Thymus (tissue), 11 donors: ENCODE data around the gene LDB3. TPM values are rescaled to one million over a fixed set of nuclear protein-coding genes. Genes with fewer than 3 reads are reported as not detected.

Source experiments
- DNase-seq, 9 donors: peaks; one replicate each; pipeline ENCODE4 v3.0.0-alpha.2; 2013; ENCODE audit warnings: low spot score in 9 of 9, low read depth in 6 of 9, missing footprints in 1 of 9
- H3K27ac ChIP-seq, 2 donors: one replicate each; pipeline ENCODE4 v1.5.1; 2013; ENCODE audit warnings: control low read depth in 1 of 2, low read depth in 1 of 2, low read length in 1 of 2, mild to moderate bottlenecking in 1 of 2, moderate library complexity in 1 of 2
- H3K27me3 ChIP-seq, 2 donors: one replicate each; pipeline ENCODE4 v1.5.1; 2013; ENCODE audit warnings: low read length in 1 of 2; ENCODE audit not compliant: control insufficient read depth in 2 of 2, insufficient read depth in 1 of 2
- H3K36me3 ChIP-seq, 2 donors: one replicate each; pipeline ENCODE4 v1.5.1; 2013; ENCODE audit warnings: low read length in 1 of 2, mild to moderate bottlenecking in 1 of 2, moderate library complexity in 1 of 2; ENCODE audit not compliant: control insufficient read depth in 2 of 2, insufficient read depth in 2 of 2
- H3K4me1 ChIP-seq, 2 donors: one replicate each; pipeline ENCODE4 v1.5.1; 2013; ENCODE audit warnings: low read length in 2 of 2; ENCODE audit not compliant: control insufficient read depth in 2 of 2, insufficient read depth in 2 of 2
- H3K4me3 ChIP-seq, 2 donors: one replicate each; pipeline ENCODE4 v1.5.1; 2013; ENCODE audit warnings: low read length in 2 of 2, control low read depth in 1 of 2, mild to moderate bottlenecking in 1 of 2
- H3K9me3 ChIP-seq, 2 donors: one replicate each; pipeline ENCODE4 v1.5.1; 2013; ENCODE audit warnings: low read length in 1 of 2, mild to moderate bottlenecking in 1 of 2; ENCODE audit not compliant: control insufficient read depth in 2 of 2, insufficient read depth in 1 of 2
- WGBS: extraction: QIAGEN DNeasy Blood & Tissue Kit; methylation state at CpG from one replicate; pipeline ENCODE4 v1.1.7; 2013; 5-methylcytosine and 5-hydroxymethylcytosine counted together
- polyA plus RNA-seq: library from polyadenylated mRNA; stranded (reverse); fragments of 200-250 nt; gene quantifications from one replicate; pipeline ENCODE4 v1.2.3, GENCODE V29; 2013
- total RNA-seq: library from RNA; stranded (reverse); fragments of 120-200 nt; gene quantifications from one replicate; pipeline ENCODE4 v1.2.4, GENCODE V29; 2013
- donor health status: healthy.

The LDB3 gene
- total and polyA plus RNA-seq, 2 donors: 0.38 to 2.9 TPM

GRCh38 chr10:86650151-86650550, 18.2 kb upstream of the LDB3 start:
- Histone ChIP-seq H3K36me3 (no peaks in the 10 kb centered on the region), H3K9me3 (no peaks in the 10 kb centered on the region), H3K4me3 (no peak overlapping the region), H3K27ac (no peak overlapping the region), H3K4me1 (peaks cover 0 to 12% of the 10 kb centered on the region in 2 donors), H3K27me3 (peaks cover 0 to 4% of the 10 kb centered on the region in 2 donors)
- DNase-seq: no peak
- WGBS: 97% methylated on average over 8 of the region's 8 CpGs

- 95% methylated on average over 8 of the region's 8 CpGs for WGBS
- Histone ChIP-seq H3K36me3 (no peaks in the 10 kb centered on the region), H3K4me3 (no peak overlapping the region), H3K9me3 (no peaks in the 10 kb centered on the region), H3K27me3 (peaks cover 0 to 4% of the 10 kb centered on the region in 2 donors), H3K4me1 (peaks cover 0 to 12% of the 10 kb centered on the region in 2 donors), H3K27ac (no peak overlapping the region)
- DNase-seq: no peak
Measured at GRCh38 chr10:86651021-86651471, 17.3 kb upstream of the LDB3 start.

DNA sequence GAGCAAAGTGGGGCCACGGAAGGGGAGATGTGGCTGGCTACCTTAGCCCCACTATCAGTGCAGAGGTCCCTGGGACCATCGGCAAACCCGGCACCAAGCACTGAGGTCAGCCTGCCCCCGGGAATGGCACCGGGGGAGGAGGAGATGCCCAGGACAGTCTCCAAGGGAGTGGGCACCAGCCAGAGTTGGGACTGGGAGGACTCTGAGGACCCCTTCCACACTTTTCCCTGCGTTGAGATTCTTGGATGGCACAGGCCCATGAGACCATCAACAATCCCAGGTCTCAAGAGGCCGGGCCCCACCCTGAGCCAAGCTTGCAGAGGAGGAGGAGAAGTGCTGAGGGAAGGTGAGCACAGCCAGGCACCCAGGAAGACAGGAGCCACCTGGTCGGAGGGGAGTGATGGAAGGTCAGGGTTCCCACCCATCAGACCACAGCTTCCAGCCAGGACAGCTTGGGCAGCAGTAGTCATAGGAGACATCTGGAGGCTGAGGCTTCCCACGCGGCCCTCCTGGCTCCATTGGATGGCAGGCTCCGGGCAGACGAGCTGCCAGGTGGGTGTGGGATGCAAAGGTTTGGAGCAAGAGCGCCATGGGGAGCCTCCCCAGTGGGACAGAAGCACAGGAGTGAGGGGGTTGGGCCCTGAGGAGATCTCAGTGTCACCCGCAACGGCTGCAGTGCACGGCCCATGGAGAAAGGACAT, 16.5 kb upstream of the LDB3 start:
- no peak for DNase-seq
- Histone ChIP-seq H3K27ac (no peak overlapping the region), H3K4me3 (no peak overlapping the region), H3K9me3 (no peaks in the 10 kb centered on the region), H3K27me3 (peaks cover 0 to 4% of the 10 kb centered on the region in 2 donors), H3K4me1 (peaks cover 0 to 12% of the 10 kb centered on the region in 2 donors), H3K36me3 (no peaks in the 10 kb centered on the region)
- WGBS: 92% methylated on average over 16 of the region's 16 CpGs

DNA sequence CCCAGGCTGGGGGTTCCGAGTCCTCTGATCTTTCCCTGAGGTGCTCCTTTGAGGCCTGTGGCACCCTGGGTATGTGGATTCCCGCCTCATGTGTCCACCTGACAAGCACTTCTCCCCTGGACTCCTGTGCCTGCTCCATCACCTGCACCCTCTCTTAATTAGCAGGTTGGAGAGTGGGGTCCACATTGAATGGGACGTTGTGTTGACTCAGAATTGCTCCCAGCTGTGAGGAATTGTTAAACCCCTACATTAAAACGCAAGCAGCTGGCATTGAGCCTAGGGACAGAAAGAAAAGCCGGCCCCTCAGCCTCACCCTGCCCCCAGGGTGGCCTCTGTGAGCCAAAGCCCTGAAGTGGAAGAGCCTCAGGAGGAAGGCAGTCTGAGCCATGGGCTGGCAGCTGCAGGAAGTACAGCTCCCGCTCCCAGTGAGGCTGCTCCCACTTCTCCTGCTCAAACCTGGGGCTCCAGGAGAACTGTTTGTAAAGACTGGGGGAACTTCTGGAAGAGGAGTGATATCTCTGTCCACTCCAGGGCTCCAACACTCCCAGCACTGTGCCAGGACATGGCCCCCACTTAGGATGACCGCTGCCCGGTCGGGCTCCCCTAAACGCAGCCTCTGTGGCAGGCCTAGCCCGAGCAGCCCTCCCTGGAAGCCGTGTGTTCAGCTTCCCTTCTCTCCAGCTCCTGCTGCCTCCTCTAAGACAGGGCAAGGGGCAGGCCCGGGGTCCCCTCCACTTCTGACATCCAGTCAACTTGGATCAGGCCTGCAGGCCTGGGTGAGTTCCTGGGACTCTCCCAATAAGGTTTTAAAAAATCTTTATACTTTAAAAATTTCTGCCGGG, 15.7 kb upstream of the LDB3 start:
- WGBS: 91% methylated on average over 14 of the region's 14 CpGs
- Histone ChIP-seq H3K9me3 (no peaks in the 10 kb centered on the region), H3K27me3 (peaks cover 0 to 4% of the 10 kb centered on the region in 2 donors), H3K4me1 (peaks cover 0 to 12% of the 10 kb centered on the region in 2 donors), H3K4me3 (no peak overlapping the region), H3K36me3 (no peaks in the 10 kb centered on the region), H3K27ac (no peak overlapping the region)
- no peak for DNase-seq

DNA sequence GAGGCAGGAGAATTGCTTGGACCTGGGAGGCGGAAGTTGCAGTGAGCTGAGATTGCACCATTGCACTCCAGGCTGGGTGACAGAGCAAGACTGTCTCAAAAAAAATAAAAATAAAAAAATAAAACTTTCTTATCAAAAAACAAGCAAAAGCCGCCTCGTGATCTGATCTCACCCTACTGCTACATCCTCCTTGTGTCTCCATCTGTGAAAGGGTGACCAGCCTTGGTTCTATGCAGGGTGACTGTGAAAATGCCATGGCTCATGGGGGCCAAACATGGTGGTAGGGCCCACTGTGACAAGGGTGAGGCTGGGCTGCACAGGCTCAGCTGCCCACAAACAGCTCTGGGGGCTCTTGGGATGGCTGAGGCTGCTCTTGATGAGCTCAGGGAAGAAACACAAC, 14.9 kb upstream of the LDB3 start:
- no peak for DNase-seq
- Histone ChIP-seq H3K27me3 (peaks cover 0 to 4% of the 10 kb centered on the region in 2 donors), H3K36me3 (no peaks in the 10 kb centered on the region), H3K4me3 (no peak overlapping the region), H3K9me3 (no peaks in the 10 kb centered on the region), H3K4me1 (peaks cover 0 to 12% of the 10 kb centered on the region in 2 donors), H3K27ac (no peak overlapping the region)
- 97% methylated on average over 3 of the region's 3 CpGs for WGBS

DNA sequence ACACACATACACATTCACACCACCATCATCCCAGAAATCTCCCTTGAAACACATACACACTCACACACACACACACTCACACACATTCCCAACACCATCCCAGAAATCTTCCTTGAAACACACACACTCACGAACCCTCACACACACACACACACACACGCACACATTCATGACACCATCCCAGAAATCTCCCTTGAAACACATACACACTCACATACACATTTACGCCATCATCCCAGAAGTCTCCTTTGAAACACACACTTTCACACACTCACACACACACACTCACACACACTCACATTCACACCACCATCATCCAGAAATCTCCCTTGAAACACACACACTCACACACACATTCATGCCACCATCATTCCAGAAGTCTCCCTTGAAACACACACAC, 14.3 kb upstream of the LDB3 start:
- peaks cover 0 to 9% of the 10 kb centered on the region in 2 donors for H3K4me1 ChIP-seq
- no peak for DNase-seq
- H3K4me3 ChIP-seq: no peak overlapping the region
- 97% methylated on average over 3 of the region's 3 CpGs for WGBS
- no peak overlapping the region for H3K27ac ChIP-seq
- H3K27me3 ChIP-seq: peaks cover 0 to 4% of the 10 kb centered on the region in 2 donors
- H3K9me3 ChIP-seq: no peaks in the 10 kb centered on the region
- no peaks in the 10 kb centered on the region for H3K36me3 ChIP-seq

DNA sequence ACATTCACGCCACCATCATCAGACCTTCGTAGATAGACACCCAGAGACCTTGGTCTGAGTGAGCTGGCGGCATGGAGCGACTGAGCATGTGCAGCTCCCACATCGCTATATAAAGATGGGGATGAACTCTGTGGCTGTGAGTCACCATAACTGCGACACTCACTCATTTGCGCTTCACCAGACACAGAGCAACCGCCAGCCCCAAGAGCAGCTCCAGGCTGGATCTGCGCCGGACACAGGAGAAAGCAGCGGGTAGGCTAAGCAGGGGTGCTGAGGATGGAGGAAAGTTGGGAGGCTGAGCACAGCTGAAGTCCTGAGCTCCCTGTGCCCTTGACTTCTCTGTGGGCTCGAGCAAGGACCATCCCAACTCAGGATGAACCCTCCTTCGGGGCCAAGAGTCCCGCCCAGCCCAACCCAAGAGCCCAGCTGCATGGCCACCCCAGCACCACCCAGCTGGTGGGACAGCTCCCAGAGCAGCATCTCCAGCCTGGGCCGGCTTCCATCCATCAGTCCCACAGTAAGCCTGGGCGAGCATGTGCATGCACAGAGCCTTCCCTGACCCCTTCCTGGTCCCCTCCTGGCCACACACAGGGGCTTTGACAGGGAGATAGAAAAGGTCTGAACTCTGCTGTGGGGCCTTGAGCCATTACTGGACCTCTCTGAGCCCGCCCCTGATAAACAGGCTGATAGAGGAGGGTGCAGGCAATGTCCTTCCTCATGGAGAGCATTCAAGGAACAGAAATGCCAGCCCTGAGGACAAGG, 13.7 kb upstream of the LDB3 start, which contains the start of gene OPN4:
OPN4 (plus strand) TSS at position 137 of the 762 bp plus-strand sequence; CDS start at position 374, 237 bp downstream.
- Histone ChIP-seq H3K27ac (no peak within 1 kb of the TSS), H3K36me3 (no peaks in the 10 kb centered on the region), H3K4me1 (peaks cover 0 to 4% of the 10 kb centered on the region in 2 donors), H3K9me3 (no peaks in the 10 kb centered on the region), H3K4me3 (no peak within 1 kb of the TSS), H3K27me3 (peaks cover 0 to 4% of the 10 kb centered on the region in 2 donors)
- 93% methylated on average over 17 of the region's 17 CpGs for WGBS
- DNase-seq: no peak

DNA sequence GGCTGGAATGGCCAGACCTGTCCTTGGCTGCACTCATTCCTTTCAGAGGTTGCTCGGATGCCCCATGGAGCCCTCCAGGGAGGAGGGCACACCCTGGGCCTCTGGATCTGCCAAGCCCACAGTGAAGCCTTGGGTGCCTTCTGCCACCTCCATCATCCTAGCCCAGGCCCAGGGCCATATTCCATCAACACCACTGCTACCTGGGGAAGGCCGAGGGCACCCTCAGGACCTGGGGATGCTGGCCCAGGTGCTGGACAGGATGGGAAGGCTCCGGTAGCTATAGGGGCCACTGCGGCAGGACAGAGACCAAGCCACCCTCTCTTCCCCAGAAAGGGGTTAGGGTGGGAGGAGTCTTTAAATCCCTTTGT, 13.2 kb upstream of the LDB3 start:
- Histone ChIP-seq H3K27me3 (peaks cover 0 to 4% of the 10 kb centered on the region in 2 donors), H3K9me3 (no peaks in the 10 kb centered on the region), H3K27ac (no peak overlapping the region), H3K4me1 (no peaks in the 10 kb centered on the region), H3K4me3 (no peak overlapping the region), H3K36me3 (no peaks in the 10 kb centered on the region)
- DNase-seq: no peak
- 96% methylated on average over 4 of the region's 4 CpGs for WGBS
